GM12878 (cell line): Measurements from ENCODE around the gene ANKRD13B. TPM values are rescaled to one million over a fixed set of nuclear protein-coding genes. Genes with fewer than 3 reads are reported as not detected.

Experiments used
- ATAC-seq: fragments of 200-7000 bp; cut with Tn5 transposase; 3 replicates; pipeline ENCODE4 v1.9.1; 2020; ENCODE audit warnings: mild to moderate bottlenecking, moderate library complexity
- BruUV-seq: library from RNA; stranded (reverse); fragments of 400-500 nt; replicated peaks from 2 replicates; lab custom pipeline; 2021; lab: Mats Ljungman, UMichigan
- CTCF ChIA-PET: fragments of 300-600 bp; sonication (Branson Sonifier 250); formaldehyde crosslinking; extraction: SDS; loops from one replicate; lab custom pipeline; 2021; ENCODE audit warnings: inconsistent platforms; lab: Yijun Ruan, JAX
- POLR2A ChIA-PET: fragments of 350-600 bp; formaldehyde crosslinking; extraction: SDS; loops from one replicate; lab custom pipeline; 2021; ENCODE audit warnings: inconsistent platforms; lab: Charles Lee
- RAD21 ChIA-PET: fragments of 300-600 bp; sonication (Branson Sonifier 250); formaldehyde crosslinking; loops from one replicate; lab custom pipeline; 2023; ENCODE audit warnings: antibody characterized with exemption; ENCODE audit not compliant: unreplicated experiment; lab: Charles Lee
- SMC1A ChIA-PET: fragments of 300-600 bp; sonication (Branson Sonifier 250); formaldehyde crosslinking; loops from one replicate; lab custom pipeline; 2023; ENCODE audit not compliant: unreplicated experiment, uncharacterized antibody; lab: Charles Lee
- DNase-seq: peaks from one replicate; pipeline ENCODE4 v3.0.0-alpha.2; 2011; ENCODE audit warnings: low read depth, low spot score
- FAIRE-seq: peaks from 3 replicates; lab custom pipeline; 2011; peaks lifted over from hg19 to GRCh38; lab: Jason Lieb, UNC
- H2AFZ ChIP-seq: 2 replicates; pipeline ENCODE4 v1.6.0; 2011; ENCODE audit warnings: low read depth, low read length, control low read depth; ENCODE audit not compliant: control insufficient read depth
- H3K27ac ChIP-seq: 2 replicates; pipeline ENCODE4 v1.5.1; 2011; ENCODE audit warnings: control low read depth; ENCODE audit not compliant: control insufficient read depth, insufficient read depth
- H3K27me3 ChIP-seq, 2 experiments: replicated peaks in 1 of 2; 2 replicates each; pipeline versions ENCODE4 v1.6.0 to v1.6.1; 2011; ENCODE audit warnings: low read length in 1 of 2; ENCODE audit not compliant: control insufficient read depth in 2 of 2, insufficient read depth in 2 of 2
- H3K36me3 ChIP-seq, 2 experiments: 2 replicates each; pipeline ENCODE4 v1.5.1; 2011; ENCODE audit warnings: low read length in 1 of 2; ENCODE audit not compliant: control insufficient read depth in 2 of 2, insufficient read depth in 2 of 2
- H3K4me1 ChIP-seq: 2 replicates; pipeline ENCODE4 v1.6.1; 2011; ENCODE audit warnings: mild to moderate bottlenecking, low read length, moderate library complexity, mixed read lengths; ENCODE audit not compliant: control insufficient read depth, insufficient read depth
- H3K4me2 ChIP-seq: 2 replicates; pipeline ENCODE4 v1.6.0; 2011; ENCODE audit warnings: control low read depth; ENCODE audit not compliant: control insufficient read depth, insufficient read depth
- H3K4me3 ChIP-seq: fragments of 200-600 bp; sonication (generic); 2 replicates; pipeline ENCODE4 v1.5.1; 2016
- H3K79me2 ChIP-seq: 2 replicates; pipeline ENCODE4 v1.6.0; 2011; ENCODE audit warnings: low read length; ENCODE audit not compliant: control insufficient read depth, insufficient read depth
- H3K9ac ChIP-seq: 2 replicates; pipeline ENCODE4 v1.8.0; 2011; ENCODE audit warnings: low read length, control low read depth, mixed read lengths; ENCODE audit not compliant: control insufficient read depth, insufficient read depth
- H3K9me3 ChIP-seq: replicated peaks from 3 replicates; pipeline ENCODE4 v1.5.1; 2011; ENCODE audit warnings: mild to moderate bottlenecking, low read length; ENCODE audit not compliant: control insufficient read depth, insufficient read depth
- H4K20me1 ChIP-seq: 2 replicates; pipeline ENCODE4 v1.6.0; 2011; ENCODE audit not compliant: control insufficient read depth, insufficient read depth
- BRCA1 ChIP-seq: IDR thresholded peaks from 2 replicates; pipeline ENCODE4 v1.6.1; 2011; ENCODE audit warnings: low read depth, low read length, improper control_type of control experiment
- CREM ChIP-seq: IDR thresholded peaks from 2 replicates; pipeline ENCODE4 v1.6.1; 2014; ENCODE audit warnings: antibody characterized with exemption, low read depth
- FOS ChIP-seq: IDR thresholded peaks from 3 replicates; pipeline ENCODE4 v1.6.1; 2011; ENCODE audit warnings: borderline replicate concordance; ENCODE audit not compliant: insufficient read length; ENCODE audit errors: extremely low read depth
- JUNB ChIP-seq: IDR thresholded peaks from 2 replicates; pipeline ENCODE4 v1.6.1; 2016; ENCODE audit warnings: antibody characterized with exemption, mild to moderate bottlenecking
- NBN ChIP-seq: fragments of 450-650 bp; IDR thresholded peaks from 2 replicates; pipeline ENCODE4 v1.6.1; 2016
- STAT1 ChIP-seq: fragments of 450-650 bp; conservative IDR thresholded peaks from 2 replicates; pipeline ENCODE4 v1.6.1; 2014; ENCODE audit warnings: antibody characterized with exemption, mild to moderate bottlenecking
- WRNIP1 ChIP-seq: IDR thresholded peaks from 2 replicates; pipeline ENCODE4 v1.6.1; 2011; ENCODE audit warnings: low read depth, low read length, improper control_type of control experiment, borderline replicate concordance
- ZNF622 ChIP-seq: fragments of 450-650 bp; IDR thresholded peaks from 2 replicates; pipeline ENCODE4 v1.6.1; 2017; ENCODE audit warnings: mild to moderate bottlenecking, inconsistent platforms
- WGBS: methylation state at CpG from one replicate; pipeline ENCODE4 v1.1.6; 2016; ENCODE audit warnings: low lambda C conversion rate; ENCODE audit not compliant: insufficient replicate concordance, insufficient coverage; ENCODE audit errors: missing lambda C conversion rate; 5-methylcytosine and 5-hydroxymethylcytosine counted together
- in situ Hi-C: fragments of 300-500 bp; cut with MboI; formaldehyde crosslinking; loops from 9 replicates; pipeline ENCODE4 v1.14.3; 2018; ENCODE audit warnings: mixed read lengths
- intact Hi-C: fragments of 100-400 bp; cut with micrococcal nuclease; formaldehyde crosslinking; loops from one replicate; pipeline ENCODE4 v1.14.2; 2022; ENCODE audit not compliant: unreplicated experiment
- polyA plus RNA-seq, 11 experiments: library from polyadenylated mRNA; depleted of rRNA in 4 of 11; unstranded in 6 of 11; stranded (reverse) in 5 of 11; fragments of >200 nt; fragmentation: Nextera tagmentation in 4 of 11; fragmentation: Illumina TruSeq in 1 of 11; extraction: Ambion mirVana in 4 of 11; extraction: Trizol in 1 of 11; gene quantifications; 1 replicate in 1 of 11; 2 replicates in 10 of 11; pipeline versions ENCODE4 v1.2.1 to v1.2.3, GENCODE V29; 2011 to 2016; ENCODE audit warnings: inconsistent platforms in 2 of 11, missing spikeins in 2 of 11, low read depth in 1 of 11
- total RNA-seq, 4 experiments: library from RNA; depleted of rRNA in 3 of 4; stranded (reverse); fragments of >200 nt in 3 of 4; fragmentation: Illumina TruSeq in 1 of 4; extraction: Trizol in 1 of 4; gene quantifications; 2 replicates each; pipeline versions ENCODE4 v1.2.1 to v1.2.3, GENCODE V29; 2013 to 2021
- TF ChIP-seq, protein P1 (sequence below): fragments of 450-650 bp; conservative IDR thresholded peaks from 2 replicates; pipeline ENCODE4 v1.6.1; 2017; ENCODE audit warnings: mild to moderate bottlenecking, moderate library complexity

Gene ANKRD13B
- total and polyA plus RNA-seq, 10 of the 15 experiments (the other 5 are each of a cell fraction or from before 2014, with no cell fraction given), result 0.18 to 15.0 (median 2.8) TPM

- no peak for ATAC-seq
- Histone ChIP-seq H3K27ac (no peak overlapping the region), H3K27me3 (no peaks in the 10 kb centered on the region), H2AFZ (no peak overlapping the region), H3K4me3 (no peak overlapping the region), H3K9me3 (no peaks in the 10 kb centered on the region), H3K79me2 (peaks cover 25% of the 10 kb centered on the region), H3K9ac (no peak overlapping the region), H4K20me1 (no peaks in the 10 kb centered on the region), H3K4me2 (no peak overlapping the region), H3K36me3 (peaks cover 5 to 8% of the 10 kb centered on the region in 2 experiments; a peak in 3 of 4 replicates), H3K4me1 (peaks cover 24% of the 10 kb centered on the region)
- no TSS peak for BruUV-seq
- ChIA-PET CTCF (interaction anchor here (1.3 to 6.7 kb wide), 3 partner anchors 8 to 33 kb away, joined by 3 to 82 read pairs (median 72); partner anchors contain the start of gene ANKRD13B), POLR2A (no interaction called here), RAD21 (no interaction called here), SMC1A (interaction anchor here (1.4 kb wide), 1 partner anchor 30 kb away, joined by 3 read pairs; no protein-coding TSS in a partner anchor)
- FAIRE-seq, result no peak
- DNase-seq, result no peak
- 75% methylated on average over 16 of the region's 16 CpGs for WGBS
- intact Hi-C loops (loop anchor here (5.0 kb wide), 1 partner anchor 439 kb away; no protein-coding TSS in a partner anchor), in situ Hi-C loops (no loop called here)
- TF ChIP-seq STAT1 (no peak), CREM (no peak), WRNIP1 (no peak), JUNB (no peak), BRCA1 (no peak), NBN (no peak), FOS (no peak), ZNF622 (no peak)
- TF ChIP-seq, protein P1, sequence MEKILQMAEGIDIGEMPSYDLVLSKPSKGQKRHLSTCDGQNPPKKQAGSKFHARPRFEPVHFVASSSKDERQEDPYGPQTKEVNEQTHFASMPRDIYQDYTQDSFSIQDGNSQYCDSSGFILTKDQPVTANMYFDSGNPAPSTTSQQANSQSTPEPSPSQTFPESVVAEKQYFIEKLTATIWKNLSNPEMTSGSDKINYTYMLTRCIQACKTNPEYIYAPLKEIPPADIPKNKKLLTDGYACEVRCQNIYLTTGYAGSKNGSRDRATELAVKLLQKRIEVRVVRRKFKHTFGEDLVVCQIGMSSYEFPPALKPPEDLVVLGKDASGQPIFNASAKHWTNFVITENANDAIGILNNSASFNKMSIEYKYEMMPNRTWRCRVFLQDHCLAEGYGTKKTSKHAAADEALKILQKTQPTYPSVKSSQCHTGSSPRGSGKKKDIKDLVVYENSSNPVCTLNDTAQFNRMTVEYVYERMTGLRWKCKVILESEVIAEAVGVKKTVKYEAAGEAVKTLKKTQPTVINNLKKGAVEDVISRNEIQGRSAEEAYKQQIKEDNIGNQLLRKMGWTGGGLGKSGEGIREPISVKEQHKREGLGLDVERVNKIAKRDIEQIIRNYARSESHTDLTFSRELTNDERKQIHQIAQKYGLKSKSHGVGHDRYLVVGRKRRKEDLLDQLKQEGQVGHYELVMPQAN, result no peak
Observed at GRCh38 chr17:29583324-29584248, 9.3 kb upstream of the ANKRD13B start.
